PC-3 (cell line): ENCODE measurements around the gene PLCL1. TPM values are rescaled to one million over a fixed set of nuclear protein-coding genes. Genes with fewer than 3 reads are reported as not detected.
A peak's percentile ranks its signal among the peaks of the same experiment; 100 is the strongest.

Experiments used
- ATAC-seq: fragments of 200-7000 bp; cut with Tn5 transposase; 2 replicates; pipeline ENCODE4 v1.9.1; 2020; ENCODE audit warnings: mild to moderate bottlenecking, moderate library complexity
- BruUV-seq: library from RNA; stranded (reverse); fragments of 400-500 nt; replicated peaks from 2 replicates; lab custom pipeline; 2021; lab: Mats Ljungman, UMichigan
- CTCF ChIA-PET: fragments of 300-600 bp; sonication (Branson Sonifier 250); formaldehyde crosslinking; loops from one replicate; lab custom pipeline; 2022; ENCODE audit warnings: antibody characterized with exemption; lab: Charles Lee
- POLR2A ChIA-PET: fragments of 300-600 bp; sonication (Branson Sonifier 250); formaldehyde crosslinking; loops from one replicate; lab custom pipeline; 2022; ENCODE audit warnings: antibody characterized with exemption; ENCODE audit not compliant: unreplicated experiment; lab: Charles Lee
- DNase-seq: peaks from one replicate; pipeline ENCODE4 v3.0.0-alpha.2; 2015
- H2AFZ ChIP-seq: fragments of 300-600 bp; sonication (generic); 2 replicates; pipeline ENCODE4 v1.6.0; 2016; ENCODE audit warnings: antibody characterized with exemption, low read length
- H3F3A ChIP-seq: fragments of 300-600 bp; sonication (generic); one replicate; pipeline ENCODE4 v1.6.0; 2017; ENCODE audit warnings: antibody characterized with exemption, low read length, control low read depth, mild to moderate bottlenecking; ENCODE audit not compliant: unreplicated experiment
- H3K27ac ChIP-seq: fragments of 300-600 bp; sonication (generic); 2 replicates; pipeline ENCODE4 v1.5.1; 2016; ENCODE audit warnings: mild to moderate bottlenecking, low read length
- H3K27me3 ChIP-seq: fragments of 300-600 bp; sonication (generic); 2 replicates; pipeline ENCODE4 v1.6.1; 2016; ENCODE audit warnings: low read length, mixed read lengths
- H3K36me3 ChIP-seq: fragments of 300-600 bp; sonication (generic); 2 replicates; pipeline ENCODE4 v1.6.1; 2016; ENCODE audit warnings: low read depth, mixed run types, low read length, mixed read lengths
- H3K4me1 ChIP-seq: fragments of 300-600 bp; sonication (generic); 2 replicates; pipeline ENCODE4 v1.5.1; 2016; ENCODE audit warnings: low read length; ENCODE audit not compliant: insufficient read depth
- H3K4me2 ChIP-seq: fragments of 300-600 bp; sonication (generic); 2 replicates; pipeline ENCODE4 v1.6.0; 2016; ENCODE audit warnings: low read length
- H3K4me3 ChIP-seq: fragments of 300-600 bp; sonication (generic); 2 replicates; pipeline ENCODE4 v1.5.1; 2016; ENCODE audit warnings: mild to moderate bottlenecking, low read length, mixed read lengths
- H3K79me2 ChIP-seq: fragments of 300-600 bp; sonication (generic); 2 replicates; pipeline ENCODE4 v1.6.1; 2017; ENCODE audit warnings: low read length, mixed read lengths
- H3K9ac ChIP-seq: fragments of 300-600 bp; sonication (generic); 2 replicates; pipeline ENCODE4 v1.6.0; 2016; ENCODE audit warnings: mild to moderate bottlenecking, low read length
- H3K9me2 ChIP-seq: fragments of 300-600 bp; sonication (generic); replicated peaks from 2 replicates; pipeline ENCODE4 v1.6.1; 2016; ENCODE audit warnings: mixed run types, low read length, mixed read lengths
- H3K9me3 ChIP-seq: fragments of 300-600 bp; sonication (generic); 2 replicates; pipeline ENCODE4 v1.6.1; 2016; ENCODE audit warnings: low read length, mixed read lengths
- H4K20me1 ChIP-seq: fragments of 300-600 bp; sonication (generic); 2 replicates; pipeline ENCODE4 v1.6.1; 2016; ENCODE audit warnings: low read length, mixed read lengths
- EZH2 ChIP-seq: fragments of 300-600 bp; sonication (generic); IDR thresholded peaks from one replicate; pipeline ENCODE4 v1.6.1; 2017; ENCODE audit warnings: antibody characterized with exemption, mild to moderate bottlenecking, low read length; ENCODE audit not compliant: unreplicated experiment
- EZH2phosphoT487 ChIP-seq: fragments of 300-600 bp; sonication (generic); IDR thresholded peaks from 2 replicates; pipeline ENCODE4 v1.6.1; 2018; ENCODE audit warnings: mild to moderate bottlenecking, antibody characterized with exemption, low read length, borderline replicate concordance
- intact Hi-C: fragments of 100-400 bp; cut with micrococcal nuclease; formaldehyde crosslinking; loops from 2 replicates; pipeline ENCODE4 v1.9.0; 2023
- total RNA-seq: library from RNA; depleted of rRNA; stranded (reverse); fragments of >200 nt; gene quantifications from 2 replicates; pipeline ENCODE4 v1.2.3, GENCODE V29; 2014
- TF ChIP-seq, protein P1 (sequence below): fragments of 300-600 bp; sonication (generic); conservative IDR thresholded peaks from 2 replicates; pipeline ENCODE4 v1.5.1; 2017; ENCODE audit warnings: antibody characterized with exemption, low read depth, mild to moderate bottlenecking, low read length

Gene PLCL1
- total RNA-seq, 1 experiment from 2014 or later, result not detected

GRCh38 chr2:197965756-197966155 is 161.4 kb downstream of the PLCL1 start:
- no peak for DNase-seq
- H3K9ac ChIP-seq, result no peak overlapping the region
- ChIA-PET CTCF (no interaction called here), POLR2A (no interaction called here)
- BruUV-seq, result no TSS peak
- H3K4me2 ChIP-seq, result no peak overlapping the region
- H3K9me2 ChIP-seq, result no peaks in the 10 kb centered on the region
- H3K27me3 ChIP-seq, result no peaks in the 10 kb centered on the region
- no peak overlapping the region for H3K27ac ChIP-seq
- H3K4me1 ChIP-seq, result no peaks in the 10 kb centered on the region
- ATAC-seq, result no peak
- no peaks in the 10 kb centered on the region for H3K9me3 ChIP-seq
- TF ChIP-seq EZH2, result no peak
- TF ChIP-seq, protein P1, sequence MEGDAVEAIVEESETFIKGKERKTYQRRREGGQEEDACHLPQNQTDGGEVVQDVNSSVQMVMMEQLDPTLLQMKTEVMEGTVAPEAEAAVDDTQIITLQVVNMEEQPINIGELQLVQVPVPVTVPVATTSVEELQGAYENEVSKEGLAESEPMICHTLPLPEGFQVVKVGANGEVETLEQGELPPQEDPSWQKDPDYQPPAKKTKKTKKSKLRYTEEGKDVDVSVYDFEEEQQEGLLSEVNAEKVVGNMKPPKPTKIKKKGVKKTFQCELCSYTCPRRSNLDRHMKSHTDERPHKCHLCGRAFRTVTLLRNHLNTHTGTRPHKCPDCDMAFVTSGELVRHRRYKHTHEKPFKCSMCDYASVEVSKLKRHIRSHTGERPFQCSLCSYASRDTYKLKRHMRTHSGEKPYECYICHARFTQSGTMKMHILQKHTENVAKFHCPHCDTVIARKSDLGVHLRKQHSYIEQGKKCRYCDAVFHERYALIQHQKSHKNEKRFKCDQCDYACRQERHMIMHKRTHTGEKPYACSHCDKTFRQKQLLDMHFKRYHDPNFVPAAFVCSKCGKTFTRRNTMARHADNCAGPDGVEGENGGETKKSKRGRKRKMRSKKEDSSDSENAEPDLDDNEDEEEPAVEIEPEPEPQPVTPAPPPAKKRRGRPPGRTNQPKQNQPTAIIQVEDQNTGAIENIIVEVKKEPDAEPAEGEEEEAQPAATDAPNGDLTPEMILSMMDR, result no peak
- no peak for TF ChIP-seq EZH2phosphoT487
- no peak overlapping the region for H2AFZ ChIP-seq
- intact Hi-C loops, result no loop called here
- H3K36me3 ChIP-seq, result no peaks in the 10 kb centered on the region
- no peaks in the 10 kb centered on the region for H4K20me1 ChIP-seq
- H3K4me3 ChIP-seq, result no peak overlapping the region
- H3F3A ChIP-seq, result no peaks in the 10 kb centered on the region
- H3K79me2 ChIP-seq, result no peaks in the 10 kb centered on the region

GRCh38 chr2:197969391-197969893 is 165.0 kb downstream of the PLCL1 start:
- no peak for DNase-seq
- no peaks in the 10 kb centered on the region for H3K27me3 ChIP-seq
- H2AFZ ChIP-seq, result no peak overlapping the region
- H3K4me1 ChIP-seq, result no peaks in the 10 kb centered on the region
- H3K9me3 ChIP-seq, result no peaks in the 10 kb centered on the region
- H3K4me2 ChIP-seq, result no peak overlapping the region
- no peak overlapping the region for H3K9ac ChIP-seq
- no peaks in the 10 kb centered on the region for H4K20me1 ChIP-seq
- no peaks in the 10 kb centered on the region for H3F3A ChIP-seq
- POLR2A ChIA-PET, result no interaction called here
- H3K27ac ChIP-seq, result no peak overlapping the region
- TF ChIP-seq EZH2phosphoT487, result no peak
- intact Hi-C loops, result no loop called here
- CTCF ChIA-PET, result no interaction called here
- H3K79me2 ChIP-seq, result no peaks in the 10 kb centered on the region
- BruUV-seq, result no TSS peak
- H3K9me2 ChIP-seq, result no peaks in the 10 kb centered on the region
- no peak for ATAC-seq
- no peaks in the 10 kb centered on the region for H3K36me3 ChIP-seq
- no peak overlapping the region for H3K4me3 ChIP-seq

GRCh38 chr2:197972061-197972460 is 167.7 kb downstream of the PLCL1 start:
- intact Hi-C loops, result no loop called here
- TF ChIP-seq, protein P1, result no peak
- TF ChIP-seq EZH2 (no peak), EZH2phosphoT487 (no peak)
- Histone ChIP-seq H3K9ac (no peak overlapping the region), H4K20me1 (no peaks in the 10 kb centered on the region), H3K36me3 (no peaks in the 10 kb centered on the region), H3K4me3 (no peak overlapping the region), H3F3A (no peaks in the 10 kb centered on the region), H2AFZ (no peak overlapping the region), H3K4me1 (no peaks in the 10 kb centered on the region), H3K27me3 (peaks cover 5% of the 10 kb centered on the region; the same call in 1 of the 2 replicates), H3K27ac (no peak overlapping the region), H3K9me3 (no peaks in the 10 kb centered on the region), H3K9me2 (no peaks in the 10 kb centered on the region), H3K4me2 (no peak overlapping the region), H3K79me2 (no peaks in the 10 kb centered on the region)
- peak; percentile 29 for DNase-seq
- no TSS peak for BruUV-seq
- CTCF ChIA-PET, result no interaction called here
- ATAC-seq, result no peak
- POLR2A ChIA-PET, result no interaction called here
